HG03342 (cell line): ENCODE measurements around the gene FAU.

Experiments used
- ATAC-seq: cut with Tn5 transposase; IDR thresholded peaks from one replicate; pipeline ENCODE4 v1.9.1; 2021; ENCODE audit warnings: mild to moderate bottlenecking, moderate library complexity; ENCODE audit not compliant: unreplicated experiment

FAU gene

GRCh38 chr11:65136515-65137096 lies 14.7 kb upstream of the FAU start:
- ATAC-seq = no peak

DNA sequence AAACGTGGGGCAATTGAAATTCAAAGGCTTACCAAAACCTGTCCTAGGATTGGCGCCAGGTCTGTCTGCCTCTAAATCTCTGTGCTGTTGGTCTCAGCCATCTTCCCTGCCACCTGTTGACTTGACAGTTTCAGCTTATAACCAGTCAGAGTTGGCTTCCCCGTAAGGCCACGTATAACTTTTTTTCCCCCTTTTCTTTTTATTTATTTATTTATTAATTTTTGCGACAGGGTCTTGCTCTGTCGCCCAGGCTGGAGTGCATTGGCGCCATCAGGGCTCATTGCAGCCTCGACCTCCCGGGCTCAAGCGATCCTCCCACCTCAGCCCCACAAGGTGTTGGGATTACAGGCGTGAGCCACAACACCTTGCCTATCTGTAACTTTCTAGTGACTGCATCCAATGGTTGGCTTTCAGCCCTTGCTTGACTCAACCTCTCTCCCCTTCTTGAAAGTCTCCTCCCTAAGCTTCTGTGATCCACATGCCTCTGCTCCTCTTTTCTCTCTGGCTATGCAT lies 13.8 kb upstream of the FAU start:
- no peak for ATAC-seq

DNA sequence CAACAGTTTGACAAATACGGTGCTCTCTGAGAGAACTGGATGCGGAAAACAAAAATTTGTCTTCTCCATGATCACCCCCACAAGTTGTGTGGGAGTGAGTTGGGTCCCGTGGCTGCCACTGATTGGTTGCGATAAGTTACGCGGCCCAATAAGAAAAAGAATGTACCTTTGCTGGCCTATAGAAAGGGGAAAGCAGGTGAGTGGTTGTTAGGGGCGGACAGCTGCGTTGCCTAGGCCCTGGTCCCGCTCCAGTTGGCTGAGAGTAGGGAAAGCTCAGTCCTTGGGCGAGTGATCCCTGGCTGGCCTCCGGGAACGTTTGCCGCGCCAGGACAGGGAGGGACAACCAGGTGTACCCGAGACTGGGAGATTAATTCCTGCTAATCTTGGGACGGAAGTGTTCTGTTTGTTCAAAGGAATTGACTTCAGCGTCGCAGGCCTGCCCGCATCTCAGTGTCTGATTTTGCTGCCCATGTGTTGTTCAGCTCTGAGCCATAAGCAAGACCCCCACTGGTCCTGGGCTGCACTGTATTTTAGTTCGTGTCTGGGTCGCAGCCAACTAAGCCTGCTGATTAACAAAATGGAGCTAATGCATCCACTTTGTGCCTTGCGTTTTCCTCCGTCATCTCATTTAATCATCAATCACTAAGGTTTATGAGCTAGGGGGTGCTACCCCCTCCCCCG lies 13.2 kb upstream of the FAU start:
- ATAC-seq = peak; percentile 64

- ATAC-seq = peak; percentile 46
Observed at GRCh38 chr11:65134240-65134951, 12.5 kb upstream of the FAU start, which contains the start of gene SYVN1. Gene SYVN1, minus strand, starts transcription at chr11:65134519. Its CDS starts 918 bp downstream, at chr11:65133601.

DNA sequence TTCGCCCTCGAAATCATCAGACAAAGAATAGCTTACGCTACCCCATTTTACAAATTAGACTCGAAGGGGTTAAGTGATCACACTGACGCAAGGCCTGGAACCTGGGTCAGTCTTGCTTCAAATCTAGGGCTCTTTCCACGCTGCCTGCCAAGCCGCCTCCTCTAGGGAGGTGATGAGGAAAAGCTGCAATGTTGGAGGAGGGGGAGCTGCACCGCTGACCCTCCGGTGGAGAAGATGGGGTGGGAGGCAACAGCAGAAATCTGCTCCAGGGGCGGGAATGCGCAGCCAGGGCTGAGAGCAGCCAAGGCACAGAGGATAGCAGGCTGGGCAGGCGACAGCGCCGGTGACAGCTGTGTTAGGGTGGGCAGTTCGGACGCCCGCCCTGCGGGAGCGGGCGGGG lies 11.8 kb upstream of the FAU start:
- no peak for ATAC-seq

- ATAC-seq = no peak
Observed at GRCh38 chr11:65132988-65133700, 11.2 kb upstream of the FAU start.

GRCh38 chr11:65132238-65132987 lies 10.5 kb upstream of the FAU start:
- ATAC-seq = no peak

DNA sequence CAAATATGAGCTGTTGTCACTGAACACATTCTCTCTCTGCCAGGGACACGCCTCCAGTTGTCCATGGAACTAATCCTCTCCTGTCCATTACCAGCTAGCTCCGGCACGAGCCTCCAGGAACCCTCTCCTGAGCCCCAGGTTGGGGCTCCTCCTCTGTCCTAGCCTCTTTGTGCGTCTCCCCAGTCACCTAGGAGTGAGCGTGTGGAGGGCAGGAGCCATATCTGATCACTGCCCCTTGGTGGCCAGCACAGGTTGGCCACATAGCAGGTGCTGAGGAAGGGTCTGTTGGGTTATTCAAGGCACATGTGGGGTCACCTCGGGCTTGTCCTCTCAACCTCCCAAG lies 9.9 kb upstream of the FAU start:
- ATAC-seq = no peak

DNA sequence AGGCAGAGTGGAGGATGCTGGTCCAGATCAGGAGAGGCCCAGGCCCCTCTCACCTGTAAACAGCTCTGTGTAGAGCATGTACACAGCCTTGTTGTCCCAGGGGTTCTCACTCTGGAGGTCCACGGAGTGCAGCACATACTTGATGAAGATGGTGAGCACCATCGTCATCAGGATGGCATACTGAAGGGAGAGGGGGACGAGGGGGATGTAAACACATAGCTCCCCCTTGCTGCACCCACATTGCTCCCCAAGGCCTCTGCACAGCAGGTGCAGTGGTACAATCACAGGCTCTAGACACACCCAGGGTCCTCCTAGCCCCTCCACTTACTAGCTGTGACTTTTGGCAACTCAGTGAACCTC lies 9.5 kb upstream of the FAU start:
- no peak for ATAC-seq

GRCh38 chr11:65130631-65131416 lies 8.9 kb upstream of the FAU start:
- ATAC-seq = no peak

- no peak for ATAC-seq
Observed at GRCh38 chr11:65129649-65130441, 7.9 kb upstream of the FAU start.

GRCh38 chr11:65128182-65129145 lies 6.5 kb upstream of the FAU start:
- no peak for ATAC-seq

DNA sequence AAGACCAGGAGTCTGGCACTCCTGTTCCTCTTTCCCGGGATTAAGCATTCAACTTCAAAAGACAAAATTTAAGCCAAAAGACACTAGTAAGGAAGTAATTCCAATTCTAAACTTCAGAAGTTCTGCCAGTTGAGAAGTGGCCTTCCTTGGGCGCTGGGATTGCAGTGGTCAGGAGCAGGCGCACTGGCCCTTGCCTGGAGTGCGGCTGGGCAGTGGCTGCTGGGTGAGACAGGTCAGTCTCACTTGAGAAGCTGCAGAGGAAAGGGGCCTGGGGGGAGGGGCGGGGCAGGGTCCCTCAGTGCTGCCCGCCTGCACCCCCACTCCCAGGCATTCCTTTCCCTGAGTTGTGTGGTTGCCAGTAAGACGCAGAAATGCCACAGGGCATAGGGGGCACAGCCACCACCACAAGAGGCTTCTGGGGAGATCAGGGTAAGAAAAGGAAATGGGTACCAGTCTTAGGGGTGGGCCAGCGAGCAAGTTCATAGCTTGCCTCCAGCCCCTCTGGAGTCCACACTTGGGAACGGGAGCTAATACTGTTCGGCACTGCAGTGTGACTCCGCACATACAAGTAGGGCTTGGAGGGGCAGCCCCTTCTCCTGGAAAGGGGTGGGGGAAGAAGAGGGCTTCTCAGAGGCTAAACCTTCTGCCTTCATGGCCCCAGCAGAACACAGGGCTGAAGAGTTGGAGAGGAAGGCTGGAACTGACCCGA lies 5.7 kb upstream of the FAU start:
- no peak for ATAC-seq

DNA sequence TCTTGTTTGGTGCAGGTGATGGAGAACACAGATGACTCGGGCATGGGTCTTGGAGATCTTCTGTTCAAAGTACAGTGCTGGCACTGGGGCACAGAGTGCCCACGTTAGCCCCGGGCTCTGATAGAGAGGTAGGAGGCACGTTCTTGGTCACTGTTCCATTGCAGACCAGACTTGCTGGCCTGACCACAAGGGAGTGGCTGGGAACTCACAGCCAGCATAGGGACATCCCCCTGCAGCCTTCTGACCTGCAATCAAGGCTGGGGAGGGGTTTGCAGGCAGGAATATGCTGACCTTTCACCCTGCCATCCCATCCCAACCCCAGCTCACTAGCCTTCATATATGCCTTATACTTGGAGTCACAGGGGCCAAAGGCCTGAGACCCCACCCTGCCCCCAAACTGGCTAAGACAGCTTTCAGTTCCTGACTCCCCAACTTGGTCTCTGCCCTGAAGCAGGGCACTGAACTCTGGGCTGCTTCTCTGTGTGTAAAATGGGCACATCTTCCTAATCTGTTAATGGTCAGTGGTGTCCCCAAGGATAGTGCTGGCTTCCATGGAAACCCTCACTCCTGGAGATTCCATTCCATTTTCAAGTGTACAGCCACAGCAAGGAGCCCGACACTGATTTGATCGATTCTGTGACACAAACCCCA lies 4.8 kb upstream of the FAU start:
- no peak for ATAC-seq

DNA sequence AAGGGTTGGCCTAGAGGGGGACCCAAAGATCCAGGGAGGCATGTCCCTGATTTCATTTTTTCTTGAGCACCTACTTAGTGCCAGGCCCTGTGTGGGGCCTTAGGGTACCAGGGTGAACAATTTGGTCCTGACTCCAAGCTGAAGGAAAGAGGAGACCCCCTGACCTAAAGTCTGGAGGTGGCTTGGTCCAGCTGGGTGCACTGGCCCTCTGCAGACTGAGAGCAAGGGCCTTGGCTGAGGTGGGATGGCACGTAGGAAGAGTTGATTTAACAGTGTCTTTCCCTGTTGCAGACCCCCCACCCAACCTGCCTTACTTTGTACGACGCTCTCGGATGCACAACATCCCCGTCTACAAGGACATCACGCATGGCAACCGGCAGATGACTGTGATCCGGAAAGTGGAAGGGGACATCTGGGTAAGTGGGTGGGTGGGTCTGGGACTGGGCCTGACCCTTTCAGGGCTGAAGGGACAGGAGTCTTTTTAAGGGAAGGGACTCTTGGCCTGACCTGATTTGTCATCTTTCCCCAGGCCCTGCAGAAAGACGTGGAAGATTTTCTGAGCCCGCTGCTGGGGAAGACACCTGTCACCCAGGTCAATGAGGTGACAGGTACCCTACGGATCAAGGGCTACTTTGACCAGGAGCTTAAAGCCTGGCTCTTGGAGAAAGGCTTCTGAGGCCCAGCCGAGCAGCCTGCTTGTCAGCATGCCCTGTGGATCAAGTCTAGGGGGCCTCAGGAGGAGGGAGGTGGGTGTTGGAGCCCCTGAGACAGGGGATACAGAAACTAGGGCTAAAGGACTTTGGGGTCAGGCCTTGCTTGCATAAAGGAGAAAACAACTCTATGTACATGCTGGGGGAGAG lies 3.5 kb upstream of the FAU start:
- ATAC-seq = no peak
